ENCODE results near the gene KRT81.
"Not testable (repeated sequence)": the region's sequence is repeated elsewhere in the genome, so short reads cannot be mapped to it uniquely, and the experiment has no call there.

KRT81 gene

GRCh38 chr12:52255926-52256583, 35.3 kb downstream of the KRT81 start:
- H3K27ac ChIP-seq, result no peak overlapping the region
- TF ChIP-seq ZFX (IDR thresholded peaks at IDR 0.05) (no peak), CTCF (conservative IDR thresholded peaks at IDR 0.05) (no peak)

- TF ChIP-seq CTCF (conservative IDR thresholded peaks at IDR 0.05), result no peak
- no peak for TF ChIP-seq ZFX (IDR thresholded peaks at IDR 0.05)
- no peak overlapping the region for H3K27ac ChIP-seq
These were observed 36.2 kb downstream of the KRT81 start for GRCh38 chr12:52254965-52255751.

GRCh38 chr12:52254180-52254964, 37.0 kb downstream of the KRT81 start:
- H3K27ac ChIP-seq, result no peak overlapping the region
- TF ChIP-seq ZFX (IDR thresholded peaks at IDR 0.05) (no peak), CTCF (conservative IDR thresholded peaks at IDR 0.05) (no peak)

GRCh38 chr12:52253391-52254179, 37.7 kb downstream of the KRT81 start:
- H3K27ac ChIP-seq, result no peak overlapping the region
- TF ChIP-seq ZFX (IDR thresholded peaks at IDR 0.05) (no peak), CTCF (conservative IDR thresholded peaks at IDR 0.05) (no peak)

- TF ChIP-seq CTCF (conservative IDR thresholded peaks at IDR 0.05) (no peak), ZFX (IDR thresholded peaks at IDR 0.05) (no peak)
- H3K27ac ChIP-seq, result no peak overlapping the region
These were observed 38.5 kb downstream of the KRT81 start for GRCh38 chr12:52252728-52253343.

GRCh38 chr12:52252175-52252615, 39.1 kb downstream of the KRT81 start:
- H3K27ac ChIP-seq, result not testable (repeated sequence)

All from C4-2B (cell line).